HEK293 (cell line): ENCODE measurements around the gene TREM2.
"Not testable (repeated sequence)": the region's sequence is repeated elsewhere in the genome, so short reads cannot be mapped to it uniquely, and the experiment has no call there.

Experiments used
- CTCF ChIA-PET: fragments of 350-600 bp; formaldehyde crosslinking; extraction: SDS; loops from one replicate; lab custom pipeline; 2021; ENCODE audit warnings: antibody characterized with exemption; lab: Yijun Ruan, JAX
- POLR2A ChIA-PET: fragments of 300-600 bp; formaldehyde crosslinking; extraction: SDS; loops from one replicate; lab custom pipeline; 2020; ENCODE audit warnings: antibody characterized with exemption, inconsistent platforms; lab: Yijun Ruan, JAX
- H3K27ac ChIP-seq: fragments of 200-500 bp; sonication (Bioruptor generic); 2 replicates; pipeline ENCODE4 v1.5.1; 2014; ENCODE audit warnings: low read depth, low read length, control low read depth, inconsistent platforms; ENCODE audit errors: extremely low read depth
- H3K36me3 ChIP-seq, 2 experiments: fragments of 200-500 bp in 1 of 2; sonication (Bioruptor generic) in 1 of 2; 1 replicate in 1 of 2; 2 replicates in 1 of 2; pipeline ENCODE4 v1.5.1; 2014 to 2017; ENCODE audit warnings: inconsistent platforms in 2 of 2, low read length in 2 of 2; ENCODE audit not compliant: control insufficient read depth in 2 of 2, insufficient read depth in 1 of 2
- H3K4me1 ChIP-seq: fragments of 200-500 bp; sonication (Bioruptor generic); 2 replicates; pipeline ENCODE4 v1.5.1; 2014; ENCODE audit warnings: mild to moderate bottlenecking, low read length, inconsistent platforms; ENCODE audit not compliant: control insufficient read depth, insufficient read depth
- H3K4me3 ChIP-seq: 2 replicates; pipeline ENCODE4 v1.5.1; 2011; ENCODE audit warnings: low read depth, mild to moderate bottlenecking, control low read depth, low read length, moderate library complexity
- H3K9me3 ChIP-seq: fragments of 200-500 bp; sonication (Bioruptor generic); 2 replicates; pipeline ENCODE4 v1.5.1; 2014; ENCODE audit warnings: low read depth, low read length, inconsistent platforms; ENCODE audit not compliant: control insufficient read depth, insufficient read depth
- FEZF1 ChIP-seq: fragments of 450-650 bp; formaldehyde crosslinking; IDR thresholded peaks from 2 replicates; pipeline ENCODE4 v1.5.1; 2016; ENCODE audit warnings: missing biosample characterization, missing genetic modification characterization
- KLF1 ChIP-seq: fragments of 450-650 bp; formaldehyde crosslinking; IDR thresholded peaks from 2 replicates; pipeline ENCODE4 v1.5.1; 2016; ENCODE audit warnings: missing biosample characterization, missing genetic modification characterization
- SETDB1 ChIP-seq: IDR thresholded peaks from one replicate; pipeline ENCODE4 v1.6.1; 2017; ENCODE audit warnings: mild to moderate bottlenecking, low read length, moderate library complexity, mixed read lengths; ENCODE audit not compliant: insufficient read length
- ZBTB20 ChIP-seq: fragments of 450-650 bp; formaldehyde crosslinking; IDR thresholded peaks from 2 replicates; pipeline ENCODE4 v1.5.1; 2016; ENCODE audit warnings: missing biosample characterization, missing genetic modification characterization
- ZFHX2 ChIP-seq: fragments of 450-650 bp; formaldehyde crosslinking; conservative IDR thresholded peaks from 2 replicates; pipeline ENCODE4 v1.5.1; 2016; ENCODE audit warnings: missing biosample characterization, missing genetic modification characterization
- ZFP69B ChIP-seq: fragments of 450-650 bp; formaldehyde crosslinking; IDR thresholded peaks from 2 replicates; pipeline ENCODE4 v1.5.1; 2016; ENCODE audit warnings: missing biosample characterization, missing genetic modification characterization
- ZNF174 ChIP-seq: fragments of 450-650 bp; formaldehyde crosslinking; IDR thresholded peaks from 2 replicates; pipeline ENCODE4 v1.5.0; 2017; ENCODE audit warnings: missing biosample characterization, mild to moderate bottlenecking, missing genetic modification characterization
- ZNF202 ChIP-seq: fragments of 450-650 bp; formaldehyde crosslinking; IDR thresholded peaks from 2 replicates; pipeline ENCODE4 v1.5.1; 2016; ENCODE audit warnings: missing biosample characterization, missing genetic modification characterization, borderline replicate concordance
- ZNF530 ChIP-seq: fragments of 450-650 bp; formaldehyde crosslinking; IDR thresholded peaks from 2 replicates; pipeline ENCODE4 v1.5.1; 2016; ENCODE audit warnings: low read depth, missing biosample characterization, missing genetic modification characterization
- ZNF548 ChIP-seq: fragments of 450-650 bp; formaldehyde crosslinking; IDR thresholded peaks from 2 replicates; pipeline ENCODE4 v1.5.1; 2016; ENCODE audit warnings: missing biosample characterization, missing genetic modification characterization
- ZNF558 ChIP-seq: fragments of 450-650 bp; formaldehyde crosslinking; IDR thresholded peaks from 2 replicates; pipeline ENCODE4 v1.5.1; 2016; ENCODE audit warnings: missing biosample characterization, missing genetic modification characterization
- ZNF624 ChIP-seq: fragments of 450-650 bp; formaldehyde crosslinking; IDR thresholded peaks from 2 replicates; pipeline ENCODE4 v1.5.1; 2017; ENCODE audit warnings: missing biosample characterization, missing genetic modification characterization
- ZNF707 ChIP-seq: fragments of 450-650 bp; formaldehyde crosslinking; IDR thresholded peaks from 2 replicates; pipeline ENCODE4 v1.5.1; 2016; ENCODE audit warnings: missing biosample characterization, missing genetic modification characterization
- ZNF747 ChIP-seq: fragments of 450-650 bp; formaldehyde crosslinking; IDR thresholded peaks from 2 replicates; pipeline ENCODE4 v1.5.1; 2016; ENCODE audit warnings: missing biosample characterization, missing genetic modification characterization
- TF ChIP-seq, protein P1 (sequence below): fragments of 450-650 bp; formaldehyde crosslinking; IDR thresholded peaks from 2 replicates; pipeline ENCODE4 v1.5.1; 2017; ENCODE audit warnings: missing biosample characterization, missing genetic modification characterization

TREM2 gene

DNA sequence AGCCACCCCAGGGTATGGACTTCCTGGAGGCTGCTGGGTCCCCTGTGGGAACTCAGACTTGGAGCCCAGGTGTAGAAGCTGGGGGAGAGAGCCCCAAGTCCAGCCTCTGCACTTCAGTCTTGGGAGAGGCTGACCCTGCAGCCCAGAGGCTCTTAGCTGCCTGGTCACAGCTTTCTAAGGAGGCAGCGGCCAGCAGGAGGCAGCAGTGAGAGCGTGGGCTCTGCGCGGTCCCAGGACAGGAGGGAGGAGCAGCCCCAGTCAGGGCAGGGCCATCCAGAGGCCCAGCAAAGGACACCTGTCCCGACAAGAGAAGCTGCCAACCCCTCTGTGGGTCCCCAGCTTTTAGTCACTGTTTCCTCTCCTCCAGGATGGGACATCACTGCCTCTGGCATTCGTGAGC, 28.7 kb upstream of the TREM2 start:
- CTCF ChIA-PET = interaction anchor here (0.7 to 3.6 kb wide), 11 partner anchors 9 to 127 kb away, joined by 3 to 19 read pairs (median 4); partner anchors contain the start of gene TREML2
- no peak overlapping the region for H3K4me3 ChIP-seq
- H3K27ac ChIP-seq = no peak overlapping the region
- POLR2A ChIA-PET = no interaction called here
- no peaks in the 10 kb centered on the region for H3K4me1 ChIP-seq
- no peaks in the 10 kb centered on the region for H3K9me3 ChIP-seq
- no peaks in the 10 kb centered on the region for H3K36me3 ChIP-seq
- TF ChIP-seq ZFHX2 (no peak), ZNF747 (tag by site-specific recombination) (no peak), ZNF530 (no peak), ZBTB20 (tag by site-specific recombination) (no peak), ZNF174 (no peak), KLF1 (tag by site-specific recombination) (no peak), ZNF624 (tag by site-specific recombination) (no peak), ZFP69B (tag by site-specific recombination) (no peak), ZNF558 (tag by site-specific recombination) (no peak), ZNF202 (tag by site-specific recombination) (no peak), FEZF1 (tag by site-specific recombination) (no peak)
- TF ChIP-seq, all 188 proteins: peak for 0

DNA sequence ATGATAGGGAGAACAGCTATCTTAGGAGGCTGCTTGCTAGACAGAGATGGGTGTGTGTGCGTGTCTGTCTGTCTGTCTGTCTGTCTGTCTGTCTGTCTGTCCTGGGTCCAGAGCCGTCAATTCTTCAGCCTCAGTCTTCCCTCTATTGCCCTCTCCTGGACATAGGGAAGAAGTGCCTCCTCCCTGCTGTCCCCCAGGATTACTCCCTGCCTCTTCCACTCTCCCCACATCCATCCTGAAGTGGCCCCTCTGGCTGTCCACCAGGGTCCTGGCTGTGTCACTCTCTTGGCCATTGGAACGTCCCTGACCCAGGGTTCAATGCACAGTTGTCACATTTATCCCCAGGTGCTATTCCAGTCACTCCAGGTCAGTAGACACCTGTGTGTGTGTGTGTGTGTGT, 27.9 kb upstream of the TREM2 start:
- H3K9me3 ChIP-seq = no peaks in the 10 kb centered on the region

DNA sequence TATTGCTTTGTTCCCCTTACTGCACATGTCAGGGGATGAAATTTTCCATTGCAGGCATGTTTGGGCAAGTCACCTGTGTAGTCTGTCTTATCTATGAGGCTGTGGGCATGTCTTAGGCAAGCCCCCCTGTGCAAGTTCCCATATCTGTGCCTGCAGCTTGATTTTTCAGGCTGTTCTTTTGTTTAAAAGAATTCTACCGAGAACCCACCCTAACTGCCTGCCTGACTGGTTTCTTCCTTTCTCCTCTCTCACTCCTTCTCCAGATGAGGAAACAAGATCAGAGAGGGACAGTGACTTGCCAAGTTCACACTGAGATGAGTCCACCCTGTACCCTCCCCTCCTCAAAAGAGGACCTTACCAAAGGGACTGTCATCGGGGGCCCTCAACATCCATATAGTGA, 27.1 kb upstream of the TREM2 start:
- ChIA-PET CTCF (interaction anchor here (0.6 to 3.6 kb wide), 3 partner anchors 8 to 88 kb away, joined by 3 to 19 read pairs (median 3); no protein-coding TSS in a partner anchor), POLR2A (no interaction called here)
- Histone ChIP-seq H3K27ac (no peak overlapping the region), H3K4me1 (no peaks in the 10 kb centered on the region), H3K36me3 (no peaks in the 10 kb centered on the region), H3K9me3 (no peaks in the 10 kb centered on the region), H3K4me3 (no peak overlapping the region)
- TF ChIP-seq ZNF548 (tag by site-specific recombination) (no peak), SETDB1 (peak; percentile 58)

More for the DNA sequence above, 27.9 kb upstream of the TREM2 start:
- TF ChIP-seq, protein P1, sequence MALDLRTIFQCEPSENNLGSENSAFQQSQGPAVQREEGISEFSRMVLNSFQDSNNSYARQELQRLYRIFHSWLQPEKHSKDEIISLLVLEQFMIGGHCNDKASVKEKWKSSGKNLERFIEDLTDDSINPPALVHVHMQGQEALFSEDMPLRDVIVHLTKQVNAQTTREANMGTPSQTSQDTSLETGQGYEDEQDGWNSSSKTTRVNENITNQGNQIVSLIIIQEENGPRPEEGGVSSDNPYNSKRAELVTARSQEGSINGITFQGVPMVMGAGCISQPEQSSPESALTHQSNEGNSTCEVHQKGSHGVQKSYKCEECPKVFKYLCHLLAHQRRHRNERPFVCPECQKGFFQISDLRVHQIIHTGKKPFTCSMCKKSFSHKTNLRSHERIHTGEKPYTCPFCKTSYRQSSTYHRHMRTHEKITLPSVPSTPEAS (tag by site-specific recombination) = 0 out of 2 replicates have a peak, but pooled peaks have one; percentile 16
- TF ChIP-seq ZNF707 (tag by site-specific recombination) = no peak
- TF ChIP-seq, all 188 proteins: peak for 1
- ChIA-PET POLR2A (no interaction called here), CTCF (interaction anchor here (0.6 to 3.6 kb wide), 3 partner anchors 9 to 88 kb away, joined by 3 to 19 read pairs (median 3); no protein-coding TSS in a partner anchor)
- Histone ChIP-seq H3K36me3 (no peaks in the 10 kb centered on the region), H3K4me1 (no peaks in the 10 kb centered on the region), H3K4me3 (no peak overlapping the region), H3K27ac (no peak overlapping the region)

DNA sequence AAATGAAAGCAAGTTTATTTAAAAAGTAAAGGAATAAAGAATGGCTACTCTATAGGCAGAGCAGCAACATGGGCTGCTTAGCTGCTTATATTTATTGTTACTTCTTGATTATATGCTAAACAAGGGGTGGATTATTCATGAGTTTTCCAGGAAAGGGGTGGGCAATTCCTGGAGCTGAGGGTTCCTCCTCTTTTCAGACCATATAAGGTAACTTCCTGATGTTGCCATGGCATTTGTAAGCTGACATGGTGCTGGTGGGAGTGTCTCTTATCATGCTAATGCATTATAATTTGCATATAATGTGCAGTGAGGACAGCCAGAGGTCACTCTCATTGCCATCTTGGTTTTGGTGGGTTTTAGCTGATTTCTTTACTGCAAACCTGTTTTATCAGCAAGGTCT, 26.1 kb upstream of the TREM2 start:
- CTCF ChIA-PET = interaction anchor here (0.8 to 3.6 kb wide), 2 partner anchors 8 to 90 kb away, joined by 3 to 19 read pairs; no protein-coding TSS in a partner anchor
- H3K4me3 ChIP-seq, POLR2A ChIA-PET: not testable (repeated sequence)

More for the DNA sequence above, 26.1 kb upstream of the TREM2 start:
- H3K36me3 ChIP-seq, H3K4me1 ChIP-seq, H3K27ac ChIP-seq, H3K9me3 ChIP-seq: not testable (repeated sequence)
